OCI-LY7 (cell line): ENCODE measurements around the gene SLC9C2. TPM values are rescaled to one million over a fixed set of nuclear protein-coding genes. Genes with fewer than 3 reads are reported as not detected.
"Not testable (repeated sequence)": the region's sequence is repeated elsewhere in the genome, so short reads cannot be mapped to it uniquely, and the experiment has no call there.

ENCODE experiments used
- BruUV-seq: library from RNA; stranded (reverse); fragments of 400-500 nt; replicated peaks from 2 replicates; lab custom pipeline; 2021; lab: Mats Ljungman, UMichigan
- CTCF ChIA-PET: fragments of 300-600 bp; sonication (Branson Sonifier 250); formaldehyde crosslinking; loops from one replicate; lab custom pipeline; 2022; ENCODE audit warnings: antibody characterized with exemption; ENCODE audit not compliant: unreplicated experiment; lab: Charles Lee
- POLR2A ChIA-PET: fragments of 300-600 bp; sonication (Branson Sonifier 250); formaldehyde crosslinking; loops from one replicate; lab custom pipeline; 2022; ENCODE audit warnings: antibody characterized with exemption; lab: Charles Lee
- DNase-seq: peaks from one replicate; pipeline ENCODE4 v3.0.0-alpha.2; 2015; ENCODE audit warnings: low spot score
- H2AFZ ChIP-seq: fragments of 200-600 bp; sonication (generic), shearing (Covaris generic); 2 replicates; pipeline ENCODE4 v1.6.1; 2014; ENCODE audit warnings: mild to moderate bottlenecking, antibody characterized with exemption, low read length, moderate library complexity
- H3K27ac ChIP-seq: fragments of 200-600 bp; sonication (generic); 2 replicates; pipeline ENCODE4 v1.5.1; 2014; ENCODE audit warnings: mixed run types, low read depth, mild to moderate bottlenecking, moderate library complexity, low read length, inconsistent platforms; ENCODE audit not compliant: poor library complexity, severe bottlenecking
- H3K36me3 ChIP-seq: fragments of 200-600 bp; sonication (generic); 2 replicates; pipeline ENCODE4 v1.6.1; 2014; ENCODE audit warnings: mild to moderate bottlenecking, antibody characterized with exemption, low read length, moderate library complexity, mixed read lengths; ENCODE audit not compliant: insufficient read depth
- H3K4me1 ChIP-seq: fragments of 200-600 bp; sonication (generic); 2 replicates; pipeline ENCODE4 v1.5.1; 2014; ENCODE audit warnings: mild to moderate bottlenecking, low read length; ENCODE audit not compliant: insufficient read depth, poor library complexity, severe bottlenecking
- H3K4me2 ChIP-seq: fragments of 200-600 bp; sonication (generic); 2 replicates; pipeline ENCODE4 v1.6.1; 2014; ENCODE audit warnings: mild to moderate bottlenecking, low read length
- H3K4me3 ChIP-seq: fragments of 200-600 bp; sonication (generic); 2 replicates; pipeline ENCODE4 v1.5.1; 2014; ENCODE audit warnings: mild to moderate bottlenecking, low read depth, low read length; ENCODE audit not compliant: poor library complexity, severe bottlenecking
- H3K79me2 ChIP-seq: fragments of 200-600 bp; sonication (generic); 2 replicates; pipeline ENCODE4 v1.6.1; 2016; ENCODE audit warnings: low read depth, mild to moderate bottlenecking, low read length, moderate library complexity, mixed read lengths; ENCODE audit not compliant: insufficient read depth
- H3K9me2 ChIP-seq: fragments of 200-600 bp; sonication (generic); 2 replicates; pipeline ENCODE4 v1.6.1; 2016; ENCODE audit warnings: mild to moderate bottlenecking, low read length, mixed read lengths; ENCODE audit not compliant: insufficient read depth
- H3K9me3 ChIP-seq: fragments of 200-600 bp; sonication (generic); 2 replicates; pipeline ENCODE4 v1.6.1; 2014; ENCODE audit warnings: mild to moderate bottlenecking, mixed run types, low read length, mixed read lengths
- H4K20me1 ChIP-seq: fragments of 200-600 bp; sonication (generic); 2 replicates; pipeline ENCODE4 v1.6.1; 2014; ENCODE audit warnings: mild to moderate bottlenecking, antibody characterized with exemption, low read length, moderate library complexity, mixed read lengths; ENCODE audit not compliant: insufficient read depth
- CTCF ChIP-seq: fragments of 200-600 bp; sonication (generic); conservative IDR thresholded peaks from 2 replicates; pipeline ENCODE4 v1.5.1; 2014; ENCODE audit warnings: mild to moderate bottlenecking, antibody characterized with exemption, low read length, moderate library complexity, mixed read lengths
- EZH2phosphoT487 ChIP-seq: fragments of 200-600 bp; sonication (generic); IDR thresholded peaks from 2 replicates; pipeline ENCODE4 v1.6.1; 2018; ENCODE audit warnings: low read depth, borderline replicate concordance, mild to moderate bottlenecking, mixed run types, antibody characterized with exemption, low read length, moderate library complexity, mixed read lengths
- intact Hi-C: fragments of 100-400 bp; cut with micrococcal nuclease; formaldehyde crosslinking; loops from one replicate; pipeline ENCODE4 v1.10.0; 2022; ENCODE audit not compliant: unreplicated experiment
- total RNA-seq, 2 experiments: library from RNA; depleted of rRNA in 1 of 2; stranded (reverse); fragments of >200 nt in 1 of 2; shearing (Covaris generic) in 1 of 2; gene quantifications; 2 replicates each; pipeline ENCODE4 v1.2.3, GENCODE V29; 2014 to 2022

Gene SLC9C2
- total RNA-seq, 2 experiments from 2014 or later: not detected

DNA sequence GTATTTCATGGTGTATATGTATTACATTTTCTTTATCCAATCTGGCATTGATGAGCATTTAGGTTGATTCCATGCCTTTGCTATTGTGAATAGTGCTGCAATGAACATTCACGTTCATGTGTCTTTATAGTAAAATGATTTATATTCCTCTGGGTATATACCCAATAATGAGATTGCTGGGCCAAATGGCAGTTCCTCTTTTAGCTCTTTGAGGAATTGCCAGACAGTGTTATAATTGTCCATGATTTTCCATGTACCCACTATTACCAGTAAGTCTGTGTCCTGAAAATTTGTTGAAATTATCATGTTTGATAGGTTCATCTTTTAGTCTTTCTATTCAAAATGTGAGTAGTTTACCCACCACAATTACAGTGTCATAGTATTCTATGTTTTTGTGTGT, 34.4 kb downstream of the SLC9C2 start:
- no TSS peak for BruUV-seq
- intact Hi-C loops: no loop called here

DNA sequence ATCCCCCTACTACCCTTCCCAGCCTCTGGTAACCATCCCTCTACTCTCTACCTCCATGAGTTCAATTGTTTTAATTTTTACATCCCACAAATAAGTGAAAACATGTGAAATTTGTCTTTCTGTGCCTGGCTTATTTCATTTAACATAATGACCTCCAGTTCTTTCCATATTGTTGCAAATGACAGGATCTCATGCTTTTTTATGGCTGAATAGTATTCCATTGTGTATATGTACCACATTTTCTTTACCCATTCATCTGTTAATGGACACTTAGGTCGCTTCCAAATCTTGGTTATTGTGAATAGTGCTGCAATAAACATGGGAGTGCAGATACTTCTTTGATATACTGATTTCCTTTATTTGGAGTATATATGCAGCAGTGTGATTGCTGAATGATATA, 39.0 kb downstream of the SLC9C2 start:
- H3K9me3 ChIP-seq, DNase-seq, H3K36me3 ChIP-seq, H3K27ac ChIP-seq, H3K79me2 ChIP-seq, H3K4me3 ChIP-seq, H3K4me2 ChIP-seq, BruUV-seq, CTCF ChIA-PET, H2AFZ ChIP-seq, H3K4me1 ChIP-seq, H4K20me1 ChIP-seq, H3K9me2 ChIP-seq: not testable (repeated sequence)
- POLR2A ChIA-PET: interaction anchor here (0.7 kb wide), 1 partner anchor 36 kb away, joined by 4 read pairs; no protein-coding TSS in a partner anchor
- intact Hi-C loops: loop anchor here (5.0 kb wide), 1 partner anchor 52 kb away; no protein-coding TSS in a partner anchor

More for the DNA sequence above, 34.4 kb downstream of the SLC9C2 start:
- H3K79me2 ChIP-seq: no peaks in the 10 kb centered on the region
- no peaks in the 10 kb centered on the region for H3K9me3 ChIP-seq
- DNase-seq: no peak
- no peak overlapping the region for H3K27ac ChIP-seq
- no peak overlapping the region for H2AFZ ChIP-seq
- H3K4me1 ChIP-seq: no peaks in the 10 kb centered on the region
- no peaks in the 10 kb centered on the region for H4K20me1 ChIP-seq
- H3K9me2 ChIP-seq: no peaks in the 10 kb centered on the region
- no peak overlapping the region for H3K4me2 ChIP-seq
- H3K36me3 ChIP-seq: no peaks in the 10 kb centered on the region
- TF ChIP-seq CTCF (no peak), EZH2phosphoT487 (no peak)
- POLR2A ChIA-PET: interaction anchor here (0.7 kb wide), 1 partner anchor 63 kb away, joined by 3 read pairs; no protein-coding TSS in a partner anchor
- CTCF ChIA-PET: no interaction called here
- no peak overlapping the region for H3K4me3 ChIP-seq

GRCh38 chr1:173562813-173563212, 40.1 kb downstream of the SLC9C2 start:
- intact Hi-C loops: loop anchor here (5.0 kb wide), 1 partner anchor 51 kb away; no protein-coding TSS in a partner anchor
- H3K9me2 ChIP-seq: no peaks in the 10 kb centered on the region
- TF ChIP-seq CTCF: no peak
- no TSS peak for BruUV-seq
- no peak overlapping the region for H2AFZ ChIP-seq
- H3K4me1 ChIP-seq: no peaks in the 10 kb centered on the region
- H3K4me2 ChIP-seq: no peak overlapping the region
- no peak for DNase-seq
- H3K27ac ChIP-seq: no peak overlapping the region
- no peaks in the 10 kb centered on the region for H3K79me2 ChIP-seq
- no peaks in the 10 kb centered on the region for H4K20me1 ChIP-seq
- H3K9me3 ChIP-seq: no peaks in the 10 kb centered on the region
- ChIA-PET POLR2A (interaction anchor here (0.6 to 0.7 kb wide), 2 partner anchors 572 to 655 kb away, joined by 5 read pairs; no protein-coding TSS in a partner anchor), CTCF (no interaction called here)
- H3K4me3 ChIP-seq: no peak overlapping the region
- H3K36me3 ChIP-seq: no peaks in the 10 kb centered on the region
